HAP-1 (cell line): Measurements from ENCODE around the gene TECTB.

Source experiments
- DNase-seq, 2 experiments: peaks; one replicate each; pipeline ENCODE4 v3.0.0-alpha.2; 2016 to 2020; ENCODE audit warnings: low spot score in 2 of 2
- H3K27me3 ChIP-seq: fragments of 250-450 bp; sonication (Bioruptor Pico); 2 replicates; pipeline ENCODE4 v1.5.1; 2020; ENCODE audit warnings: low read depth, mild to moderate bottlenecking, moderate library complexity
- H3K36me3 ChIP-seq: fragments of 250-450 bp; sonication (Bioruptor Pico); replicated peaks from 2 replicates; pipeline ENCODE4 v1.5.1; 2020; ENCODE audit warnings: mild to moderate bottlenecking
- H3K4me1 ChIP-seq: fragments of 250-450 bp; sonication (Bioruptor Pico); 2 replicates; pipeline ENCODE4 v1.5.1; 2020; ENCODE audit warnings: mild to moderate bottlenecking
- H3K4me3 ChIP-seq: fragments of 250-450 bp; sonication (Bioruptor Pico); 2 replicates; pipeline ENCODE4 v1.5.1; 2020; ENCODE audit warnings: mild to moderate bottlenecking, moderate library complexity
- H3K9me3 ChIP-seq: fragments of 250-450 bp; sonication (Bioruptor Pico); 2 replicates; pipeline ENCODE4 v1.5.1; 2020; ENCODE audit warnings: mild to moderate bottlenecking, moderate library complexity
- in situ Hi-C: fragments of 300-500 bp; cut with MboI; formaldehyde crosslinking; loops from 3 replicates; pipeline ENCODE4 v1.14.3; 2020; ENCODE audit warnings: low sequenced_read_pairs, inconsistent platforms, mixed read lengths

TECTB gene

GRCh38 chr10:112283100-112283499 is at the start of gene TECTB:
TSS of gene TECTB (plus strand) at chr10:112283400. CDS start at chr10:112283735, 335 bp downstream.
- Histone ChIP-seq H3K27me3 (0 out of 2 replicates have a peak, but pooled peaks cover 5% of the 10 kb centered on the region), H3K36me3 (no peaks in the 10 kb centered on the region), H3K9me3 (no peaks in the 10 kb centered on the region), H3K4me1 (no peaks in the 10 kb centered on the region), H3K4me3 (no peak within 1 kb of the TSS)
- in situ Hi-C loops: no loop called here
- DNase-seq: no peak

- Histone ChIP-seq H3K36me3 (no peaks in the 10 kb centered on the region), H3K4me3 (no peak overlapping the region), H3K27me3 (no peaks in the 10 kb centered on the region), H3K4me1 (no peaks in the 10 kb centered on the region), H3K9me3 (no peaks in the 10 kb centered on the region)
- in situ Hi-C loops: no loop called here
- DNase-seq: no peak
Observed at GRCh38 chr10:112235141-112235540, 48.1 kb upstream of the TECTB start.

DNA sequence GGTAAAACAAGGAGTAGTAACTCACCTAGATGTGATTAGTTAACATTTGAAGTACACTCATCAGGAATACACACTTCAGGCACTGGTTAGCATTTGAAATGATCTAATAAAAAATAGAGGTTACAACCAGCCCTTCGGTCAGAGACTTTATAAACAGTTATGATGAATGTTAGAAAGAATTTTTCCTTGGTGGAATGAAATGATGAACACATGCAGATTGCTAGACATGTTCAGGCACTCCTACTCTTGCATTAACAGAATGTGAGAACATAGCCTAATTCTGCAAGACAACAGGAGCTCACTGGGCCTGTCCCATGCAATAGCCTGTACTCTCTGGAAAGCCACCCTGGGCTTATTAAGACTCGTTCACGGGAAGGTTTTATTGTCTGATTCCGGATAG is 47.3 kb upstream of the TECTB start:
- H3K9me3 ChIP-seq: no peaks in the 10 kb centered on the region
- H3K27me3 ChIP-seq: no peaks in the 10 kb centered on the region
- H3K4me3 ChIP-seq: no peak overlapping the region
- in situ Hi-C loops: no loop called here
- DNase-seq: no peak
- no peaks in the 10 kb centered on the region for H3K36me3 ChIP-seq
- H3K4me1 ChIP-seq: no peaks in the 10 kb centered on the region

DNA sequence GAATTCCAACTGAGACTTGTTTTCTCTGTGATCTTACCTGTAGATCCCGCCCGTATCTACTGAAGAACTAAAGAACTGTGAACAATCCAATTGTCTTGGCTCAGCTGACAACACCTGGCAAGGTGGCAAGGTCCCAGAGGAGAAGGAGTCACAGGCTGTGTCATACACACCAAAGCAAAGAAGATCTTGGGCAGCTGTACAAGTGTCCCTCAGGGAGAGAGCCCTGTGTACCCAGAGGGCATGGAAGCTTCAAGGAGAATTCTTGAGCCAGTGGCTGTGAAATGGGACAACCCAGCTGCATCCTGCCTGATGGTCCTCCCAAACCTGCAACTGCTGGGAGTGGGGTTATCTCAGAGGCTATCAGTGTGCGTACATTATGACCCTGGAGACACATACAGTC is 46.7 kb upstream of the TECTB start:
- in situ Hi-C loops: no loop called here
- H3K9me3 ChIP-seq: no peaks in the 10 kb centered on the region
- H3K4me1 ChIP-seq: no peaks in the 10 kb centered on the region
- no peaks in the 10 kb centered on the region for H3K27me3 ChIP-seq
- DNase-seq: no peak
- H3K36me3 ChIP-seq: no peaks in the 10 kb centered on the region
- H3K4me3 ChIP-seq: no peak overlapping the region

- in situ Hi-C loops: no loop called here
Observed at GRCh38 chr10:112239347-112239746, 43.9 kb upstream of the TECTB start.

GRCh38 chr10:112240441-112240840 is 42.8 kb upstream of the TECTB start:
- H3K36me3 ChIP-seq: no peaks in the 10 kb centered on the region
- H3K27me3 ChIP-seq: no peaks in the 10 kb centered on the region
- H3K4me3 ChIP-seq: no peak overlapping the region
- no peak for DNase-seq
- in situ Hi-C loops: no loop called here
- no peaks in the 10 kb centered on the region for H3K9me3 ChIP-seq
- no peaks in the 10 kb centered on the region for H3K4me1 ChIP-seq

More at GRCh38 chr10:112239347-112239746, 43.9 kb upstream of the TECTB start:
- Histone ChIP-seq H3K27me3 (no peaks in the 10 kb centered on the region), H3K36me3 (no peaks in the 10 kb centered on the region), H3K4me3 (no peak overlapping the region), H3K4me1 (no peaks in the 10 kb centered on the region), H3K9me3 (no peaks in the 10 kb centered on the region)
- DNase-seq: no peak

DNA sequence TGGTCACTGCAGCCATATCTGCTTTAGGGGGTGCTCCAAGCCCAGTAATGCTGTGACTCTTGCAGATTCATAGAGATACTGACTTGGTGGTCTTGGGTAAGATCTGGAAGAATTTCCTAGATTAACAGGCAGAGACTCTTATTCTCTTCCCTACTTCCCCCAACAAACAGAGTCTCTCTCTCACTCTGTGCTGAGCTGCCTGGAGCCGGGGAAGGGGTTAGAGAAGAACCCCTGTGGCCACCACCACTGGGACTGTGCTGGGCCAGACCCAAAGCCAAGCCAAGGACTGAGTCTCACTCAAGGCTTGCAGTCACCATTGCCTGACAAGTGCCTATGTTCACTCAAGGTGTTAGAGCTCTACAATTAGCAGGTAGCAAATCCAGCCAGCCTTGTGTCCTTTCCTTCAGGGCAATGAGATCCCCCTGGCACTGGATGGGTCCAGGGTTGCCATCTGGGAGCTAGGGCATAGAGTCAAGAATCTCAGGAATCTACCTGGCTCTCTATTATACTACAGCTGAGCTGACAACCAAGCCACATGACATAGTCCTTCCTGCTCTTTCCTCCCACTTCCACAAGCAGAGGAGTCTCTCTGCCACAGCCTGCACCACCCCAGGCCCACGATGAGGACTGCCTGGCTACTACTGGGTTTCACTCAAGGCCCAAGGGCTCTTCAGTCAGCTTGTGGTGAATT is 41.4 kb upstream of the TECTB start:
- no peaks in the 10 kb centered on the region for H3K9me3 ChIP-seq
- H3K27me3 ChIP-seq: no peaks in the 10 kb centered on the region
- no peaks in the 10 kb centered on the region for H3K4me1 ChIP-seq
- DNase-seq: no peak
- in situ Hi-C loops: no loop called here
- H3K36me3 ChIP-seq: no peaks in the 10 kb centered on the region
- H3K4me3 ChIP-seq: no peak overlapping the region

DNA sequence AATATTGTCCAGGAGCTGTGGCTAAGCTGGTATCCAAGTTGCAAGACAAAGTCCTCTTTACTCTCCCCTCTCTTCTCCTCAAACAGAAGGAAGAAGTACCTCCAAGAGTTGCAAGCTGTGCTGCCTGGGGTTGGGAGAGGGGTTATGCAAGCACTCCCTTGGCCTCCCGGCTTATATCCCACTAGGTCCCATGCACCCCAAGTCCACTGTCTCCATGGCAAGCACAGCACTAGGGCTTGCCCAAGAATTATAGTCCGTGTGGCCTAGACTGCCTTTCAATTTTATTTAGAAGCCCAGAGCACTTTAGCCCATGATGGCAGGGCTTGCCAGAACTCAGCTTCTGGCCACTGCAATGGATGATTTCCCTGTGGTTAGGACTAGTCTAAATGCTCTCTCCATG is 40.4 kb upstream of the TECTB start:
- H3K27me3 ChIP-seq: no peaks in the 10 kb centered on the region
- H3K4me1 ChIP-seq: no peaks in the 10 kb centered on the region
- H3K4me3 ChIP-seq: no peak overlapping the region
- H3K9me3 ChIP-seq: no peaks in the 10 kb centered on the region
- no peaks in the 10 kb centered on the region for H3K36me3 ChIP-seq
- in situ Hi-C loops: no loop called here
- DNase-seq: no peak

DNA sequence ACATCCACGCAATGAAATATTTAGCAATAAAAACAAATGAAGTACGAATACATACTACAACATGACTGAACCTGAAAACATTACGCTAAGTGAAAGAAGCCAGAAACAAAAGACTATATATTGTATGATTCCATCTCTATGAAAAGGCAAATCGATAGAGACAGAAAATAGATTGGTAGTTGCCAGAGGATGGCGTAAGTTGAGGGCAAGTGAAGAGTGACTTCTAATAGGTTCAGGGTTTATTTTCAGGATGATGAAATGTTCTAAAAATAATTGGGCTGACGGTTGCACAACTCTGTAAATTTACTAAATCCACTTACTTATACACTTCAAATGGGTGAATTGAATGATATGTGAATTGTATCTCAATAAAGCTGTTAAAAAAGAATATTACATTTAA is 39.5 kb upstream of the TECTB start:
- Histone ChIP-seq H3K4me3 (no peak overlapping the region), H3K9me3 (no peaks in the 10 kb centered on the region), H3K36me3 (no peaks in the 10 kb centered on the region), H3K4me1 (no peaks in the 10 kb centered on the region), H3K27me3 (no peaks in the 10 kb centered on the region)
- no peak for DNase-seq
- in situ Hi-C loops: no loop called here

DNA sequence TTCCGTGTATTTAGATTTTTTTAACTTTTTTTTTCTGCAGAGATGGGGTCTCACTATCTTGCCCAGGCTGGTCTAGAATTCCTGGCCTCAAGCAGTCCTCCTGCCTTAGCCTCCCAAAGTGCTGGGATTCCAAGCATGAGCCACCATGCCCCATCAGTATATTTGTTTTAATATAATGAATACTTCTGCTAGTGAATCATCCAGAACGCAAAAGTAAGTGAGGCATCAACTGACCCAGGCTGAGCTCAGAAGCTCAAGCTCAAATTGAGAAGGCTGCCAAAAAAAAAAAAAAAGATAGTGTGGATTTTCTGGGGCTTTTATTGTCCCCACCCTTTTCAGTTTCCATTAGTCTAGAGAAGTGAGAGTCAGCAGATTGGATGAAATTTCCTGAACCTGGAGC is 39.0 kb upstream of the TECTB start:
- in situ Hi-C loops: no loop called here
- no peak for DNase-seq
- Histone ChIP-seq H3K4me3 (no peak overlapping the region), H3K27me3 (no peaks in the 10 kb centered on the region), H3K4me1 (no peaks in the 10 kb centered on the region), H3K36me3 (no peaks in the 10 kb centered on the region), H3K9me3 (no peaks in the 10 kb centered on the region)

- Histone ChIP-seq H3K4me1 (no peaks in the 10 kb centered on the region), H3K9me3 (no peaks in the 10 kb centered on the region), H3K36me3 (no peaks in the 10 kb centered on the region), H3K4me3 (no peak overlapping the region), H3K27me3 (no peaks in the 10 kb centered on the region)
- in situ Hi-C loops: no loop called here
- DNase-seq: no peak
Observed at GRCh38 chr10:112247791-112248190, 35.4 kb upstream of the TECTB start.

DNA sequence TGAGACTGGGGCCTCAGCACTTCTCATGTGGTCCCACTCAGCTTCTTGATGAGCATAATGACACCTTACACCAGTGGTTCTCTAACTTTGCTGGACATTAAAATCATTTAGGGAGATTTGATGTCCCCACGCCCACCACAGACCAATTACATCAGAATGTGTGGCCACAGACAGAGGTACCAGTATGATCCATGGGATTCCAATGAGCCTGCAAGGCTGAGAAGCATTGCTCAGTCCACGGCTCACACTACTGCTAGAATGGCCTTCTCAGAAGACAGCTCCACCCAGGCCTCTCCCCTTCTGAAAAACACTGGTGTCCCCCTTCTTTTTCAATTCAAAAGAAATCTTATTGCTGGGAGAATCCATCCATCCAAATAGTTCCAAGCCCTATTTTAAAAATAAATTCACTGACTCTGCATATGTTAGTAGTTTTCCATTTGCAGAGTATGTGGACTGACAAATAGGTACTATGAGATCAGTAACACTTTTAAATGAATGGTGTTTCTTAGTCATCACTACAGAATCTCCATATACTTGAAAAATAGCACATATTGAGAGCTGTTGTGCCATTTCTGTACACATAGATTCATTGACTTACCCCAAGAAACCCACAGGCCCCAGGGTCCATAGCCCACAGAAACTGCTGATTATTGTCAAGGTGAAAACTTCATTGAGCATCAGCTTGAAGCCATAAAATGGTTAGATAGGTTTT is 34.5 kb upstream of the TECTB start:
- no peaks in the 10 kb centered on the region for H3K9me3 ChIP-seq
- H3K4me3 ChIP-seq: no peak overlapping the region
- DNase-seq: no peak
- no peaks in the 10 kb centered on the region for H3K36me3 ChIP-seq
- no peaks in the 10 kb centered on the region for H3K4me1 ChIP-seq
- no peaks in the 10 kb centered on the region for H3K27me3 ChIP-seq
- in situ Hi-C loops: no loop called here

GRCh38 chr10:112249722-112250121 is 33.5 kb upstream of the TECTB start:
- Histone ChIP-seq H3K4me1 (no peaks in the 10 kb centered on the region), H3K9me3 (no peaks in the 10 kb centered on the region), H3K27me3 (no peaks in the 10 kb centered on the region), H3K4me3 (no peak overlapping the region), H3K36me3 (no peaks in the 10 kb centered on the region)
- in situ Hi-C loops: no loop called here
- no peak for DNase-seq

DNA sequence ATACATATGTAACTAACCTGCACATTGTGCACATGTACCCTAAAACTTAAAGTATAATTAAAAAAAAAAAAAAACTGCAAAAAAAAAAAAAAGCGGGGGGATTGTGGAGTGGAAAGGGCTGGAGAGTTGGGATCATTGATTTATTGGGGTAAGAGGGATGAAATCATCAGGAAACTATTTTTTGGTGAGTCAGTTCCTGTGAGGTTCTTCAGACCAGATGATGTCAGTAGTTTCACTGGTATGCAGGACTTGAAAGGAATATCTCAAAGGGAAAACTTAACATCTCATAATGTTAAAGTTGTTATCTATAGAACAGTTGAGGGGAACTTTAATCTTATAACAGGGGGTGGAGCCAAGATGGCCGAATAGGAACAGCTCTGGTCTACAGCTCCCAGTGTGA is 32.6 kb upstream of the TECTB start:
- no peaks in the 10 kb centered on the region for H3K4me1 ChIP-seq
- H3K27me3 ChIP-seq: no peaks in the 10 kb centered on the region
- no peak for DNase-seq
- no peak overlapping the region for H3K4me3 ChIP-seq
- in situ Hi-C loops: no loop called here
- no peaks in the 10 kb centered on the region for H3K9me3 ChIP-seq
- H3K36me3 ChIP-seq: no peaks in the 10 kb centered on the region
